ENCODE results near the gene PCDHGA11. TPM values are rescaled to one million over a fixed set of nuclear protein-coding genes. Genes with fewer than 3 reads are reported as not detected.
"Not testable (repeated sequence)": the region's sequence is repeated elsewhere in the genome, so short reads cannot be mapped to it uniquely, and the experiment has no call there.

The PCDHGA11 gene
- total RNA-seq, 1 donor from 2014 or later, result 6.8 TPM

GRCh38 chr5:141399555-141400258 is 21.1 kb upstream of the PCDHGA11 start:
- no peak for DNase-seq

- DNase-seq, result peak; percentile 63
Observed at GRCh38 chr5:141402553-141403243, 18.2 kb upstream of the PCDHGA11 start, which contains the start of gene PCDHGA9. PCDHGA9 (plus strand) TSS chr5:141402778; CDS start chr5:141402953, 175 bp downstream.

GRCh38 chr5:141403387-141403786 is 17.5 kb upstream of the PCDHGA11 start:
- DNase-seq, result no peak

GRCh38 chr5:141407790-141408505 is 12.9 kb upstream of the PCDHGA11 start, which contains the start of gene PCDHGB6:
PCDHGB6 (plus strand) TSS chr5:141408021; CDS start chr5:141408203, 182 bp downstream.
- peak; percentile 62 for DNase-seq

GRCh38 chr5:141409598-141410306 is 11.1 kb upstream of the PCDHGA11 start:
- DNase-seq, result no peak

- DNase-seq, result no peak
Observed at GRCh38 chr5:141411575-141411974, 9.3 kb upstream of the PCDHGA11 start.

- DNase-seq, result peak; percentile 83
Observed at GRCh38 chr5:141412854-141413539, 7.9 kb upstream of the PCDHGA11 start, which contains the start of gene PCDHGA10. PCDHGA10 (plus strand) TSS chr5:141412987; CDS start chr5:141413176, 189 bp downstream.

GRCh38 chr5:141413540-141414069 is 7.2 kb upstream of the PCDHGA11 start:
- no peak for DNase-seq

GRCh38 chr5:141414548-141415274 is 6.1 kb upstream of the PCDHGA11 start:
- not testable (repeated sequence) for DNase-seq

- not testable (repeated sequence) for DNase-seq
Observed at GRCh38 chr5:141415275-141415618, 5.6 kb upstream of the PCDHGA11 start.

GRCh38 chr5:141417494-141418172 is 3.2 kb upstream of the PCDHGA11 start, which contains the start of gene PCDHGB7:
PCDHGB7 (plus strand) TSS chr5:141417677; CDS start chr5:141417860, 183 bp downstream.
- peak; percentile 88 for DNase-seq

GRCh38 chr5:141419074-141419880 is 1.6 kb upstream of the PCDHGA11 start:
- DNase-seq, result no peak

- DNase-seq, result no peak
Observed at GRCh38 chr5:141421489-141421855, 621 bp downstream of the PCDHGA11 start.

- DNase-seq, result no peak
Observed at GRCh38 chr5:141422742-141423291, 2.0 kb downstream of the PCDHGA11 start.

- DNase-seq, result no peak
Observed at GRCh38 chr5:141427783-141428426, 7.1 kb downstream of the PCDHGA11 start.

GRCh38 chr5:141430332-141431113 is 9.7 kb downstream of the PCDHGA11 start, which contains the start of gene PCDHGA12:
PCDHGA12 (plus strand) TSS chr5:141430507; CDS start chr5:141430760, 253 bp downstream.
- DNase-seq, result peak; percentile 87

- peak; percentile 57 for DNase-seq
Observed at GRCh38 chr5:141431286-141431685, 10.4 kb downstream of the PCDHGA11 start.

Measured in dermis blood vessel endothelial cell (primary cell).